ENCODE measurements around the gene FTCD. TPM values are rescaled to one million over a fixed set of nuclear protein-coding genes. Genes with fewer than 3 reads are reported as not detected.

Gene FTCD
- total and polyA plus RNA-seq, 10 of the 15 experiments (the other 5 are each of a cell fraction or from before 2014, with no cell fraction given), result 0.27 to 0.28 TPM; not detected in 8

DNA sequence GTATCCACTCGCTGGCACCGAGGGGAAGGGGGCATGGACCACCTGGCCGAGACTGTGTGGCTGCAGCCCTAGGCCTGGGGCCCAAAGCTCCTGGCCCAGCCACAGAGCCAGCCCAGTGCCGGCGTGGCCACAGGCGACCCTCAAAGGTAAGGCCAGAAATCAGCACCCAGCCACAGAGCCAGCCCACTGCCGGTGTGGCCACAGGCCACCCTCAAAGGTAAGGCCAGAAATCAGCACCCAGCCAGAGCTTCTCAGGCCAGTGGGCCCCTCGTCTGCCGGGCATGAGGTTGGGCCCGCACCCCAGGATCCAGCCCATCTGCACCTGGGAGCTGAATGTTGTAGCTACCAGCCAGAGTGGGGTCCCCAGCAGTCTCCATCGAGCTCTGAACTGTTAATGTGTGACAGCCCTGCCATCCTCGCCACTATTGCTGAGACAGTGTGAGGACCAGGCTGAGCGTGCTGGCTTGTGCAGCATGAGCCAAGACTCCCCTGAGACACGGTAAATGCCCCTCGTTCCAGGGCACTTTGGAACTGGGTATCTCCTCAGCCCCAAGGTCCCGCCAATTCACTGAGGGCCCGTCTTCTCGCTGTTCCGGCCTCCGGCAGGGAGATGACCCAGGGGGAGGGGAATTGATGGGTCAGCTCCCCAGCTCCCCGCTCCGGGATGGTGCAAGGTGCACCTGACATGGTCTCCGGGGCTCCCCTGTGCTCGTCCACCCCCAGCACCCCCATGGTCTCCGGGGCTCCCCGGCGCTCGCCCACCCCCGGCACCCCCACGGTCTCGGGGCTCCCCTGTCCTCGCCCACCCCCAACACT, 4.7 kb upstream of the FTCD start:
- H3K27ac ChIP-seq (ENCODE audit: control insufficient read depth, insufficient read depth), result no peak overlapping the region
- 89% methylated on average over 31 of the region's 32 CpGs for WGBS (ENCODE audit: insufficient coverage, insufficient replicate concordance, low lambda C conversion rate, missing lambda C conversion rate)
- H3K4me1 ChIP-seq (ENCODE audit: control insufficient read depth, insufficient read depth, low read length), result no peaks in the 10 kb centered on the region
- H3K79me2 ChIP-seq (ENCODE audit: control insufficient read depth, insufficient read depth, low read length), result no peaks in the 10 kb centered on the region
- TF ChIP-seq IRF4 (IDR thresholded peaks at IDR 0.05; ENCODE audit: low read depth, low read length) (no peak), POLR2A (IDR thresholded peaks at IDR 0.05; ENCODE audit: low read depth, low read length) (no peak), MEF2A (IDR thresholded peaks at IDR 0.05; ENCODE audit: insufficient read depth, low read depth, low read length) (no peak)
- ChIA-PET RAD21 (ENCODE audit: unreplicated experiment) (no interaction called here), SMC1A (ENCODE audit: uncharacterized antibody, unreplicated experiment) (interaction anchor here (1.6 kb wide), 1 partner anchor 166 kb away, joined by 3 read pairs; a partner anchor contains a TSS), POLR2A (no interaction called here), CTCF (no interaction called here)
- no peaks in the 10 kb centered on the region for H3K27me3 ChIP-seq (replicated peaks in 1 of 2; ENCODE audit: control insufficient read depth in 2 of 2, insufficient read depth in 2 of 2, low read length in 1 of 2)
- in situ Hi-C loops (cut with MboI), result no loop called here
- H3K4me3 ChIP-seq, result no peak overlapping the region
- H3K4me2 ChIP-seq (ENCODE audit: control insufficient read depth, insufficient read depth), result no peak overlapping the region
- BruUV-seq (replicated peaks), result no TSS peak
- H3K9me3 ChIP-seq (replicated peaks; ENCODE audit: control insufficient read depth, insufficient read depth, low read length), result no peaks in the 10 kb centered on the region; the same call in 2 of the 3 replicates
- ATAC-seq (no peak), FAIRE-seq (no peak), DNase-seq (ENCODE audit: low read depth, low spot score) (no peak)
- H2AFZ ChIP-seq (ENCODE audit: control insufficient read depth, low read depth, low read length), result no peak overlapping the region
- no peak overlapping the region for H3K9ac ChIP-seq (ENCODE audit: control insufficient read depth, insufficient read depth, low read length)
- intact Hi-C loops (cut with micrococcal nuclease; ENCODE audit: unreplicated experiment), result no loop called here
- H3K36me3 ChIP-seq (ENCODE audit: control insufficient read depth in 2 of 2, insufficient read depth in 2 of 2, low read length in 1 of 2), result no peaks in the 10 kb centered on the region
- no peaks in the 10 kb centered on the region for H4K20me1 ChIP-seq (ENCODE audit: control insufficient read depth, insufficient read depth)

DNA sequence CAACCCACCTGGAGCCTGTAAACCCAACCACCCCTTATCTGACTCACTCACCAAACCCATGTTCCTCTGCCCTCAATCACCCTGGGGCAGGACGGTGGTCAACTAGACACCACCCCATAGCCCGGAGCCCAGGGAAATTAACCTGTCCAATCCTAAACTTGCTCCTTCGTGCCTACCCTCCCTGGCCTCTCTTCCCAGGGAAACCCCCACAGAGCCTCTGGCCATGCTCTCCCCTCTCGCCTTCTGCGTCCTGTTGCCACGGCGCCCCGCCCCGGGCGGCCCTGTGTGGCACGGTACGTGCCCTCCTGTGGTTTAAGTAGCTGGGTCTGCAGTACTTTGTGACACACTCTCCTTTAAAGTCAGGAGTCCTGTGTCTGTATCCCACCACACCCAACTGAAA, 4.0 kb upstream of the FTCD start:
- H2AFZ ChIP-seq (ENCODE audit: control insufficient read depth, low read depth, low read length), result no peak overlapping the region
- ChIA-PET SMC1A (ENCODE audit: uncharacterized antibody, unreplicated experiment) (interaction anchor here (1.6 kb wide), 1 partner anchor 166 kb away, joined by 3 read pairs; a partner anchor contains a TSS), RAD21 (ENCODE audit: unreplicated experiment) (no interaction called here), CTCF (no interaction called here), POLR2A (no interaction called here)
- no TSS peak for BruUV-seq (replicated peaks)
- no peak for DNase-seq (ENCODE audit: low read depth, low spot score)
- H3K4me2 ChIP-seq (ENCODE audit: control insufficient read depth, insufficient read depth), result no peak overlapping the region
- in situ Hi-C loops (cut with MboI) (no loop called here), intact Hi-C loops (cut with micrococcal nuclease; ENCODE audit: unreplicated experiment) (no loop called here)
- no peak for FAIRE-seq
- ATAC-seq, result no peak
- WGBS (ENCODE audit: insufficient coverage, insufficient replicate concordance, low lambda C conversion rate, missing lambda C conversion rate), result 86% methylated on average over 12 of the region's 12 CpGs
- H4K20me1 ChIP-seq (ENCODE audit: control insufficient read depth, insufficient read depth), result no peaks in the 10 kb centered on the region
- no peaks in the 10 kb centered on the region for H3K79me2 ChIP-seq (ENCODE audit: control insufficient read depth, insufficient read depth, low read length)
- no peaks in the 10 kb centered on the region for H3K27me3 ChIP-seq (replicated peaks in 1 of 2; ENCODE audit: control insufficient read depth in 2 of 2, insufficient read depth in 2 of 2, low read length in 1 of 2)
- H3K9ac ChIP-seq (ENCODE audit: control insufficient read depth, insufficient read depth, low read length), result no peak overlapping the region
- H3K36me3 ChIP-seq (ENCODE audit: control insufficient read depth in 2 of 2, insufficient read depth in 2 of 2, low read length in 1 of 2), result no peaks in the 10 kb centered on the region
- no peak overlapping the region for H3K4me3 ChIP-seq
- H3K27ac ChIP-seq (ENCODE audit: control insufficient read depth, insufficient read depth), result no peak overlapping the region
- H3K9me3 ChIP-seq (replicated peaks; ENCODE audit: control insufficient read depth, insufficient read depth, low read length), result no peaks in the 10 kb centered on the region; the same call in 2 of the 3 replicates
- no peaks in the 10 kb centered on the region for H3K4me1 ChIP-seq (ENCODE audit: control insufficient read depth, insufficient read depth, low read length)
- TF ChIP-seq MXI1 (IDR thresholded peaks at IDR 0.05; ENCODE audit: low read depth, low read length) (no peak), PML (IDR thresholded peaks at IDR 0.05; ENCODE audit: low read length) (no peak), SMAD1 (IDR thresholded peaks at IDR 0.05; ENCODE audit: low read depth, partially characterized antibody) (no peak), SIX5 (IDR thresholded peaks at IDR 0.05; ENCODE audit: low read depth, low read length, severe bottlenecking) (no peak), SPI1 (IDR thresholded peaks at IDR 0.05; ENCODE audit: borderline replicate concordance, insufficient read depth, low read depth, low read length) (no peak), BCL11A (IDR thresholded peaks at IDR 0.05; ENCODE audit: low read depth, low read length) (no peak), MLLT1 (IDR thresholded peaks at IDR 0.05) (no peak), CBX3 (IDR thresholded peaks at IDR 0.05; ENCODE audit: borderline replicate concordance, low read depth) (no peak), RBBP5 (conservative IDR thresholded peaks at IDR 0.05) (no peak)
- TF ChIP-seq, protein P1, sequence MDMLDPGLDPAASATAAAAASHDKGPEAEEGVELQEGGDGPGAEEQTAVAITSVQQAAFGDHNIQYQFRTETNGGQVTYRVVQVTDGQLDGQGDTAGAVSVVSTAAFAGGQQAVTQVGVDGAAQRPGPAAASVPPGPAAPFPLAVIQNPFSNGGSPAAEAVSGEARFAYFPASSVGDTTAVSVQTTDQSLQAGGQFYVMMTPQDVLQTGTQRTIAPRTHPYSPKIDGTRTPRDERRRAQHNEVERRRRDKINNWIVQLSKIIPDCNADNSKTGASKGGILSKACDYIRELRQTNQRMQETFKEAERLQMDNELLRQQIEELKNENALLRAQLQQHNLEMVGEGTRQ (IDR thresholded peaks at IDR 0.05; ENCODE audit: borderline replicate concordance, low read depth, low read length), result no peak

Measured in GM12878 (cell line).